GM10248 (cell line): ENCODE data around the gene SIM1.

ENCODE experiments used
- CTCF ChIA-PET: fragments of 300-600 bp; sonication (Branson Sonifier 250); formaldehyde crosslinking; extraction: SDS; loops from one replicate; lab custom pipeline; 2021; ENCODE audit warnings: antibody characterized with exemption; lab: Yijun Ruan, JAX
- POLR2A ChIA-PET: fragments of 350-650 bp; sonication (Branson Sonifier 250); formaldehyde crosslinking; extraction: SDS; loops from one replicate; lab custom pipeline; 2020; ENCODE audit warnings: antibody characterized with exemption; lab: Yijun Ruan, JAX
- DNase-seq: peaks from one replicate; pipeline ENCODE4 v3.0.0; 2012; ENCODE audit errors: extremely low spot score
- CTCF ChIP-seq: IDR thresholded peaks from 2 replicates; pipeline ENCODE4 v1.5.1; 2012; ENCODE audit warnings: mild to moderate bottlenecking, low read depth; ENCODE audit errors: extremely low read depth, missing control alignments, control extremely low read depth

Gene SIM1

GRCh38 chr6:100378576-100378975 lies 86.1 kb downstream of the SIM1 start:
- no peak for DNase-seq
- POLR2A ChIA-PET: no interaction called here
- CTCF ChIA-PET: no interaction called here
- TF ChIP-seq CTCF: no peak

GRCh38 chr6:100376103-100376502 lies 88.6 kb downstream of the SIM1 start:
- POLR2A ChIA-PET: no interaction called here
- CTCF ChIA-PET: interaction anchor here (1.2 to 1.7 kb wide), 3 partner anchors 9 to 13 kb away, joined by 3 to 5 read pairs (median 3); no protein-coding TSS in a partner anchor
- no peak for DNase-seq
- TF ChIP-seq CTCF: no peak

GRCh38 chr6:100372326-100373091 lies 92.2 kb downstream of the SIM1 start:
- DNase-seq: no peak
- ChIA-PET CTCF (no interaction called here), POLR2A (no interaction called here)
- no peak for TF ChIP-seq CTCF

- ChIA-PET POLR2A (no interaction called here), CTCF (no interaction called here)
- no peak for DNase-seq
- no peak for TF ChIP-seq CTCF
Measured at GRCh38 chr6:100371591-100371990, 93.1 kb downstream of the SIM1 start.

- POLR2A ChIA-PET: no interaction called here
- TF ChIP-seq CTCF: no peak
- DNase-seq: no peak
- CTCF ChIA-PET: no interaction called here
Measured at GRCh38 chr6:100370265-100370664, 94.5 kb downstream of the SIM1 start.

- no peak for TF ChIP-seq CTCF
- POLR2A ChIA-PET: no interaction called here
- CTCF ChIA-PET: interaction anchor here (1.1 to 1.3 kb wide), 2 partner anchors 20 to 25 kb away, joined by 3 read pairs; no protein-coding TSS in a partner anchor
- no peak for DNase-seq
Measured at GRCh38 chr6:100366419-100366818, 98.3 kb downstream of the SIM1 start.
